Testis (tissue), 2 donors: Measurements from ENCODE around the gene ZNF423.

ENCODE experiments used
- POLR2A ChIP-seq: fragments of 450-650 bp; IDR thresholded peaks from one replicate; pipeline ENCODE4 v1.6.1; 2017; ENCODE audit warnings: antibody characterized with exemption, mild to moderate bottlenecking, moderate library complexity
- TF ChIP-seq, protein P1 (sequence below), 3 experiments: fragments of 450-650 bp in 2 of 3; fragments of 200-600 bp in 1 of 3; sonication (generic) in 1 of 3; IDR thresholded peaks; one replicate each; pipeline ENCODE4 v1.5.1; 2016 to 2019; ENCODE audit warnings: antibody characterized with exemption in 3 of 3, mild to moderate bottlenecking in 2 of 3, moderate library complexity in 1 of 3

DNA sequence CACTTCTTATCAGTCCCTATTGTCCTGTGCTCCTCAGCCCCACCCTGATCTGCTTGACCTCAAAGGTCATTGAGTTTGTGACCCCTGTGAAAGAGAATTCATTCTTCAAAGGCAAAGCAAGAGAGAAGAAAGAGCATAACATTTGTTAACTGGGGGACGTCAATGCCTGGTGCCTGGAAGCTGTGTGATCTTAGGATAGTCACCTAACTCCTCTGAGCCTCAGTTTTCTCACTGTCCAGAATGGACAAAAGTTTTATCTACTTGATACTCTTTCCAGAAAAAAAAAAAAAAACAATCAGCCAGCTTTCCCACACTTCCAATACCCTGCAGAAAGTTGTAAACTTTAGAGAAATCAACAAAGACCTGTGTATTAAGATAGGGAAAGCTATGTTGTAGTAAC lies 309.2 kb downstream of the ZNF423 start:
- TF ChIP-seq, protein P1, sequence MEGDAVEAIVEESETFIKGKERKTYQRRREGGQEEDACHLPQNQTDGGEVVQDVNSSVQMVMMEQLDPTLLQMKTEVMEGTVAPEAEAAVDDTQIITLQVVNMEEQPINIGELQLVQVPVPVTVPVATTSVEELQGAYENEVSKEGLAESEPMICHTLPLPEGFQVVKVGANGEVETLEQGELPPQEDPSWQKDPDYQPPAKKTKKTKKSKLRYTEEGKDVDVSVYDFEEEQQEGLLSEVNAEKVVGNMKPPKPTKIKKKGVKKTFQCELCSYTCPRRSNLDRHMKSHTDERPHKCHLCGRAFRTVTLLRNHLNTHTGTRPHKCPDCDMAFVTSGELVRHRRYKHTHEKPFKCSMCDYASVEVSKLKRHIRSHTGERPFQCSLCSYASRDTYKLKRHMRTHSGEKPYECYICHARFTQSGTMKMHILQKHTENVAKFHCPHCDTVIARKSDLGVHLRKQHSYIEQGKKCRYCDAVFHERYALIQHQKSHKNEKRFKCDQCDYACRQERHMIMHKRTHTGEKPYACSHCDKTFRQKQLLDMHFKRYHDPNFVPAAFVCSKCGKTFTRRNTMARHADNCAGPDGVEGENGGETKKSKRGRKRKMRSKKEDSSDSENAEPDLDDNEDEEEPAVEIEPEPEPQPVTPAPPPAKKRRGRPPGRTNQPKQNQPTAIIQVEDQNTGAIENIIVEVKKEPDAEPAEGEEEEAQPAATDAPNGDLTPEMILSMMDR (IDR thresholded peaks at IDR 0.05), result no peak
- no peak for TF ChIP-seq POLR2A
